Peyer's patch (tissue), 4 donors: ENCODE data around the gene LAMC1. TPM values are rescaled to one million over a fixed set of nuclear protein-coding genes. Genes with fewer than 3 reads are reported as not detected.

Experiments
- DNase-seq, 3 donors: peaks; one replicate each; pipeline ENCODE4 v3.0.0-alpha.2; 2017 to 2019
- H3K27ac ChIP-seq, 4 donors: fragments of 200-600 bp; sonication (generic); one replicate each; pipeline ENCODE4 v1.5.1; 2016 to 2019
- H3K27me3 ChIP-seq, 2 donors: fragments of 200-600 bp; sonication (generic); one replicate each; pipeline ENCODE4 v1.5.1; 2019
- H3K36me3 ChIP-seq, 3 donors: fragments of 200-600 bp; sonication (generic); one replicate each; pipeline ENCODE4 v1.5.1; 2016 to 2019
- H3K4me1 ChIP-seq, 4 donors: fragments of 200-600 bp; sonication (generic); one replicate each; pipeline ENCODE4 v1.5.1; 2016 to 2019
- H3K4me3 ChIP-seq, 4 donors: fragments of 200-600 bp; sonication (generic); 1 replicate in 3 of 4; 2 replicates in 1 of 4; pipeline ENCODE4 v1.5.1; 2016 to 2019; ENCODE audit warnings: mild to moderate bottlenecking in 1 of 4
- H3K9me3 ChIP-seq, 4 donors: fragments of 200-600 bp; sonication (generic); one replicate each; pipeline ENCODE4 v1.5.1; 2016 to 2019; ENCODE audit warnings: mild to moderate bottlenecking in 1 of 4
- CTCF ChIP-seq, 6 experiments: fragments of 450-650 bp in 4 of 6; fragments of 200-600 bp in 2 of 6; sonication (generic) in 1 of 6; IDR thresholded peaks; one replicate each; pipeline ENCODE4 v1.5.1; 2017 to 2019; ENCODE audit warnings: antibody characterized with exemption in 6 of 6, mild to moderate bottlenecking in 3 of 6, moderate library complexity in 1 of 6
- POLR2A ChIP-seq, 2 donors: fragments of 450-650 bp; IDR thresholded peaks; one replicate each; pipeline ENCODE4 v1.5.1; 2017; ENCODE audit warnings: antibody characterized with exemption in 2 of 2, mild to moderate bottlenecking in 2 of 2, moderate library complexity in 2 of 2
- total RNA-seq, 4 donors: library from RNA; depleted of rRNA; stranded (reverse); fragments of >200 nt; gene quantifications; one replicate each; pipeline ENCODE4 v1.1.0, GENCODE V29; 2016

The LAMC1 gene
- total RNA-seq, 4 donors from 2014 or later: 46.4 to 291 (median 121) TPM

- Histone ChIP-seq H3K36me3 (peaks cover 0 to 31% (median 0%) of the 10 kb centered on the region in 3 donors), H3K4me1 (peaks cover 0 to 24% (median 0%) of the 10 kb centered on the region in 4 donors), H3K4me3 (no peak overlapping the region), H3K9me3 (no peaks in the 10 kb centered on the region), H3K27ac (peak overlapping the region in 2 of 4 donors; percentile 20 to 62), H3K27me3 (no peaks in the 10 kb centered on the region)
- DNase-seq: no peak
- TF ChIP-seq POLR2A (IDR thresholded peaks at IDR 0.05): no peak
- TF ChIP-seq CTCF (IDR thresholded peaks at IDR 0.05): no peak
Measured at GRCh38 chr1:183137782-183138181, 114.6 kb downstream of the LAMC1 start.

- peak overlapping the region in 3 of 4 donors; percentile 18 to 62 (median 47) for H3K27ac ChIP-seq
- H3K27me3 ChIP-seq: no peaks in the 10 kb centered on the region
- no peak for DNase-seq
- no peaks in the 10 kb centered on the region for H3K9me3 ChIP-seq
- TF ChIP-seq POLR2A (IDR thresholded peaks at IDR 0.05) (no peak), CTCF (IDR thresholded peaks at IDR 0.05) (no peak)
- peaks cover 0 to 24% (median 0%) of the 10 kb centered on the region in 4 donors for H3K4me1 ChIP-seq
- peaks cover 0 to 28% (median 0%) of the 10 kb centered on the region in 3 donors for H3K36me3 ChIP-seq
- no peak overlapping the region for H3K4me3 ChIP-seq
Measured at GRCh38 chr1:183138301-183138700, 115.1 kb downstream of the LAMC1 start.

- H3K27ac ChIP-seq: peak overlapping the region in 2 of 4 donors; percentile 47 to 62
- no peak overlapping the region for H3K4me3 ChIP-seq
- H3K27me3 ChIP-seq: no peaks in the 10 kb centered on the region
- peaks cover 0 to 25% (median 0%) of the 10 kb centered on the region in 3 donors for H3K36me3 ChIP-seq
- H3K4me1 ChIP-seq: peaks cover 0 to 24% (median 0%) of the 10 kb centered on the region in 4 donors
- TF ChIP-seq POLR2A (IDR thresholded peaks at IDR 0.05) (no peak), CTCF (IDR thresholded peaks at IDR 0.05) (no peak)
- no peak for DNase-seq
- H3K9me3 ChIP-seq: no peaks in the 10 kb centered on the region
Measured at GRCh38 chr1:183139281-183139942, 116.2 kb downstream of the LAMC1 start.

GRCh38 chr1:183140633-183141032 is 117.4 kb downstream of the LAMC1 start:
- Histone ChIP-seq H3K27ac (peak overlapping the region in 1 of 4 donors; percentile 62), H3K9me3 (no peaks in the 10 kb centered on the region), H3K4me3 (no peak overlapping the region), H3K27me3 (no peaks in the 10 kb centered on the region), H3K36me3 (peaks cover 0 to 19% (median 0%) of the 10 kb centered on the region in 3 donors), H3K4me1 (peaks cover 0 to 24% (median 0%) of the 10 kb centered on the region in 4 donors)
- no peak for DNase-seq
- TF ChIP-seq POLR2A (IDR thresholded peaks at IDR 0.05) (no peak), CTCF (IDR thresholded peaks at IDR 0.05) (no peak)

DNA sequence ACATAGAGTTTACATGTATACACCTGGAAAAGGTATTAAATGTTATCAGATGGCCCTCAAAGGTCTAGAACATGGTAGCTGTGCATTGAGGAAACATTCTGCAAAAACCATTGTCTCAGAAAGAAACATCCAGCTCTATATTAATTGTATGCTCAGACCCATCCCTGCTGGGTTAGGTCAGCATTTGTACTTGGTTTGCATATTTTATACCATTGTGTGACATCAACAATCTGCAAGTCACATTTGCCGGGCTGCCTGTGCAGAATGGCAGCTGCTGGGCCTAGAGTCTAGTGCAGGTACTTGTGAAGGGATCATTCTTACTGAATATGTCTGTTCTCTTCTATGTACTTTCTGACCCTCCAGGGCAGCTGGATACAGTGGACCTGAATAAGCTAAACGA is 119.0 kb downstream of the LAMC1 start:
- peaks cover 0 to 24% (median 0%) of the 10 kb centered on the region in 4 donors for H3K4me1 ChIP-seq
- no peak overlapping the region for H3K4me3 ChIP-seq
- H3K27ac ChIP-seq: peak overlapping the region in 1 of 4 donors; percentile 37
- peaks cover 0 to 10% (median 0%) of the 10 kb centered on the region in 3 donors for H3K36me3 ChIP-seq
- DNase-seq: no peak
- no peaks in the 10 kb centered on the region for H3K9me3 ChIP-seq
- H3K27me3 ChIP-seq: no peaks in the 10 kb centered on the region
- TF ChIP-seq POLR2A (IDR thresholded peaks at IDR 0.05) (no peak), CTCF (IDR thresholded peaks at IDR 0.05) (no peak)
